Measurements from ENCODE around the gene MRPS22. TPM values are rescaled to one million over a fixed set of nuclear protein-coding genes. Genes with fewer than 3 reads are reported as not detected.

The MRPS22 gene
- total and polyA plus RNA-seq, 9 of the 15 experiments (the other 6 are each of a cell fraction or from before 2014, with no cell fraction given) = 148 to 397 (median 229) TPM

GRCh38 chr3:139354661-139355060 is 10.8 kb downstream of the MRPS22 start (continued):
- no peak for TF ChIP-seq MGA (IDR thresholded peaks at IDR 0.05)
- TF ChIP-seq ZNF133 (CRISPR knock-in tag; IDR thresholded peaks at IDR 0.05) = no peak
- no peak for TF ChIP-seq AFF4 (CRISPR knock-in tag; IDR thresholded peaks at IDR 0.05)
- TF ChIP-seq HBP1 (CRISPR knock-in tag; IDR thresholded peaks at IDR 0.05) = no peak
- TF ChIP-seq POLR2A (conservative IDR thresholded peaks at IDR 0.05) = peak; percentile 59; the same call in 1 of the 2 replicates
- no peak for TF ChIP-seq PPARD (CRISPR knock-in tag; IDR thresholded peaks at IDR 0.05)
- TF ChIP-seq NEUROD1 (IDR thresholded peaks at IDR 0.05; ENCODE audit: borderline replicate concordance, low read depth, low read length, partially characterized antibody) = no peak
- TF ChIP-seq VEZF1 (CRISPR knock-in tag; IDR thresholded peaks at IDR 0.05) = no peak
- TF ChIP-seq RB1 (IDR thresholded peaks at IDR 0.05; ENCODE audit: low read depth) = no peak
- no peak for TF ChIP-seq ZNF589 (CRISPR knock-in tag; IDR thresholded peaks at IDR 0.05; ENCODE audit: low read depth)
